Muscle layer of duodenum (tissue), 2 donors: ENCODE data around the gene ARHGAP30.

Source experiments
- H3K27ac ChIP-seq: one replicate; pipeline ENCODE4 v1.7.0; 2013; ENCODE audit warnings: mild to moderate bottlenecking, low read length
- H3K27me3 ChIP-seq: one replicate; pipeline ENCODE4 v1.7.0; 2013; ENCODE audit warnings: low read depth, mild to moderate bottlenecking, control low read depth, low read length
- H3K36me3 ChIP-seq, 2 donors: one replicate each; pipeline ENCODE4 v1.7.0; 2013; ENCODE audit warnings: low read length in 2 of 2, control low read depth in 1 of 2, mild to moderate bottlenecking in 1 of 2; ENCODE audit not compliant: insufficient read depth in 2 of 2, control insufficient read depth in 1 of 2
- H3K4me1 ChIP-seq, 2 donors: one replicate each; pipeline ENCODE4 v1.7.0; 2013; ENCODE audit warnings: low read length in 2 of 2, mild to moderate bottlenecking in 2 of 2, control low read depth in 1 of 2, moderate library complexity in 1 of 2; ENCODE audit not compliant: insufficient read depth in 2 of 2, control insufficient read depth in 1 of 2
- H3K4me3 ChIP-seq, 2 donors: one replicate each; pipeline ENCODE4 v1.7.0; 2013; ENCODE audit warnings: low read length in 2 of 2, low read depth in 1 of 2, mild to moderate bottlenecking in 1 of 2
- H3K9me3 ChIP-seq, 2 donors: one replicate each; pipeline ENCODE4 v1.7.0; 2013; ENCODE audit warnings: low read length in 2 of 2, control low read depth in 1 of 2, mild to moderate bottlenecking in 1 of 2; ENCODE audit not compliant: control insufficient read depth in 1 of 2
- donor health status: healthy.

The ARHGAP30 gene

DNA sequence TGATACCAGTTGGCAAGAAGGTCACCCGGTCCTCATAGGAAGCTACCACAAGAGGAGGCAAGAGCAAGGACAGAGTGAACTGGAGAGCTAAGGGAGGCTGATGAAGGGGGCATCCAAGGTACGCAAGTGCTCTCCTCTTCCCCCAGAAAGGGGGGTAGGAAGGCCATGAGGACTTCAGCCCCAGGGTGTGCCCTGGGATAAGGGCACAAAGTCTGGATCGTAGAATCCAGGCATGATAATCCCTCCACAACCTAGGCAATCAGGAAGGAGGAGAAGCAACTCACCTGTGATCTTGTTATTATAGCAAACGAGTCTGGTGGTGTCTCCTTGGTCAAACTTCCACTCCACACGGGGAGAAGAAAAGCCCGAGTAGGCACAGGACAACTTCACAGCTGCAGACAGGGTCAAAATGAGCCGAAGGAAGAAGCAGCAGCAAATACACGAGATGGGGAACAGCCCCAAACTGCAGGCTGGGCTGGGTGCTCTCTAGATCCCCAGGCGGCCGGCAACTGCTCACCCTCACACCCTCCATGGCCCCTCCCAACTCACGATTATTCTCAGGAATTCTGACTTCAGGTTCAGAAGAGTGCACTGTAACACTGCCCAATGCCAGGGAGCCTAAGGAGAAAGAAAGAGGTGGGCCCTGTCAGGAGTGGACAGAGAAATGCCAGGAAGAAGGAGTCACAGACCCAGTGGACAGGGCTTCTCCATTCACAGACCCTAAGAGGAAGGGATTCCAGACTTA, 68.8 kb downstream of the ARHGAP30 start:
- no peaks in the 10 kb centered on the region for H3K9me3 ChIP-seq
- H3K27ac ChIP-seq = no peak overlapping the region

GRCh38 chr1:160999376-160999775, 70.3 kb downstream of the ARHGAP30 start:
- H3K4me3 ChIP-seq = no peak overlapping the region
- no peaks in the 10 kb centered on the region for H3K9me3 ChIP-seq
- no peak overlapping the region for H3K27ac ChIP-seq
- H3K4me1 ChIP-seq = no peaks in the 10 kb centered on the region
- H3K27me3 ChIP-seq = no peaks in the 10 kb centered on the region
- peaks cover 13 to 23% of the 10 kb centered on the region in 2 donors for H3K36me3 ChIP-seq

More for the DNA sequence above, 68.8 kb downstream of the ARHGAP30 start:
- Histone ChIP-seq H3K27me3 (no peaks in the 10 kb centered on the region), H3K4me1 (no peaks in the 10 kb centered on the region), H3K4me3 (no peak overlapping the region), H3K36me3 (peaks cover 13 to 23% of the 10 kb centered on the region in 2 donors)

- H3K27ac ChIP-seq = peak overlapping the region; percentile 41
- no peaks in the 10 kb centered on the region for H3K9me3 ChIP-seq
- no peak overlapping the region for H3K4me3 ChIP-seq
- H3K4me1 ChIP-seq = no peaks in the 10 kb centered on the region
- no peaks in the 10 kb centered on the region for H3K27me3 ChIP-seq
- peaks cover 13 to 23% of the 10 kb centered on the region in 2 donors for H3K36me3 ChIP-seq
Measured at GRCh38 chr1:160997323-160998038, 72.2 kb downstream of the ARHGAP30 start.
